ENCODE data around the gene THOC6. TPM values are rescaled to one million over a fixed set of nuclear protein-coding genes. Genes with fewer than 3 reads are reported as not detected.

Gene THOC6
- polyA plus RNA-seq, 2 of the 4 experiments (the other 2 are of a cell fraction), result 32.5 to 53.2 TPM

DNA sequence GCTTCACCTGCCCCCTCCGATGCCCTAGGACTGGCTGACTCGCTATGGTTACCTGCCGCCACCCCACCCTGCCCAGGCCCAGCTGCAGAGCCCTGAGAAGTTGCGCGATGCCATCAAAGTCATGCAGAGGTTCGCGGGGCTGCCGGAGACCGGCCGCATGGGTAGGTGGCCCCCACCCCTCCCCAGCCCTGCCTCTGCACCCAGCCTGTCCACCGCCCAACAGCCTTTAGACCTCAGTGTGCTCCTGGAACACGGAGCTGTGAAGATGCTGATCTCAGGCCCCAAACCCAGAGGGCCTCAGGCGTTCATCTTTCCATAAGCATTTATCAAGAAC is 23.5 kb downstream of the THOC6 start:
- H3K4me3 ChIP-seq, result no peak overlapping the region
- WGBS (ENCODE audit: missing lambda C conversion rate), result 94% methylated on average over 10 of the region's 13 CpGs
- FAIRE-seq, result no peak
- H3K4me2 ChIP-seq, result no peak overlapping the region
- TF ChIP-seq FOSB (CRISPR knock-in tag; IDR thresholded peaks at IDR 0.05) (no peak), RNF2 (IDR thresholded peaks at IDR 0.05; ENCODE audit: borderline replicate concordance, low read depth) (no peak), RAD21 (conservative IDR thresholded peaks at IDR 0.05 in 1 of 2, IDR thresholded peaks at IDR 0.05 in 1 of 2) (no peak), CTCF (IDR thresholded peaks at IDR 0.05) (no peak), ZSCAN20 (CRISPR knock-in tag; IDR thresholded peaks at IDR 0.05) (no peak), CBX2 (IDR thresholded peaks at IDR 0.05; ENCODE audit: borderline replicate concordance, low read depth) (no peak), FOSL2 (IDR thresholded peaks at IDR 0.05) (no peak), FOSL2 (CRISPR knock-in tag; IDR thresholded peaks at IDR 0.05) (no peak), TP53 (CRISPR knock-in tag; IDR thresholded peaks at IDR 0.05) (no peak), CHD2 (IDR thresholded peaks at IDR 0.05; ENCODE audit: low read length, partially characterized antibody) (no peak)
- TF ChIP-seq, protein P1, sequence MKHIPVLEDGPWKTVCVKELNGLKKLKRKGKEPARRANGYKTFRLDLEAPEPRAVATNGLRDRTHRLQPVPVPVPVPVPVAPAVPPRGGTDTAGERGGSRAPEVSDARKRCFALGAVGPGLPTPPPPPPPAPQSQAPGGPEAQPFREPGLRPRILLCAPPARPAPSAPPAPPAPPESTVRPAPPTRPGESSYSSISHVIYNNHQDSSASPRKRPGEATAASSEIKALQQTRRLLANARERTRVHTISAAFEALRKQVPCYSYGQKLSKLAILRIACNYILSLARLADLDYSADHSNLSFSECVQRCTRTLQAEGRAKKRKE (CRISPR knock-in tag; IDR thresholded peaks at IDR 0.05; ENCODE audit: low read depth), result no peak
- TF ChIP-seq, protein P2, sequence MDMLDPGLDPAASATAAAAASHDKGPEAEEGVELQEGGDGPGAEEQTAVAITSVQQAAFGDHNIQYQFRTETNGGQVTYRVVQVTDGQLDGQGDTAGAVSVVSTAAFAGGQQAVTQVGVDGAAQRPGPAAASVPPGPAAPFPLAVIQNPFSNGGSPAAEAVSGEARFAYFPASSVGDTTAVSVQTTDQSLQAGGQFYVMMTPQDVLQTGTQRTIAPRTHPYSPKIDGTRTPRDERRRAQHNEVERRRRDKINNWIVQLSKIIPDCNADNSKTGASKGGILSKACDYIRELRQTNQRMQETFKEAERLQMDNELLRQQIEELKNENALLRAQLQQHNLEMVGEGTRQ (IDR thresholded peaks at IDR 0.05), result no peak
- ATAC-seq, result no peak
- H3K9me3 ChIP-seq, result no peaks in the 10 kb centered on the region
- CTCF ChIA-PET, result interaction anchor here (1.5 to 6.2 kb wide), 4 partner anchors 12 to 82 kb away, joined by 3 to 104 read pairs (median 30); no protein-coding TSS in a partner anchor
- DNase-seq (ENCODE audit: low read depth in 1 of 2, low spot score in 1 of 2), result no peak
- H3K4me1 ChIP-seq, result peaks cover 3% of the 10 kb centered on the region; the same call in 1 of the 3 replicates
- POLR2A ChIA-PET, result interaction anchor here (0.7 to 1.3 kb wide), 3 partner anchors 23 to 71 kb away, joined by 3 to 10 read pairs (median 3); no protein-coding TSS in a partner anchor
- no peak overlapping the region for H3K27ac ChIP-seq

DNA sequence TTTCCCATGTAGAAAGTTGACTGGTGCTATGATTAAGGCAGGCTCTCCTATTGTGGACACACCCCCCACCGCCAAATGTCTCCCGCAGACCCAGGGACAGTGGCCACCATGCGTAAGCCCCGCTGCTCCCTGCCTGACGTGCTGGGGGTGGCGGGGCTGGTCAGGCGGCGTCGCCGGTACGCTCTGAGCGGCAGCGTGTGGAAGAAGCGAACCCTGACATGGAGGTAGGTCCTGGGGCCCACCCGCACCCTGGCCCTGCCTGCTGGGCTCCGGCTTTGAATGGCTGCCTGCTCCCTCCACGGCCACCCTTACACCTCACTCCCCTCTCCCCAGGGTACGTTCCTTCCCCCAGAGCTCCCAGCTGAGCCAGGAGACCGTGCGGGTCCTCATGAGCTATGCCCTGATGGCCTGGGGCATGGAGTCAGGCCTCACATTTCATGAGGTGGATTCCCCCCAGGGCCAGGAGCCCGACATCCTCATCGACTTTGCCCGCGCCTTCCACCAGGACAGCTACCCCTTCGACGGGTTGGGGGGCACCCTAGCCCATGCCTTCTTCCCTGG is 26.2 kb downstream of the THOC6 start:
- Histone ChIP-seq H3K27ac (no peak overlapping the region), H3K4me2 (no peak overlapping the region), H3K9me3 (no peaks in the 10 kb centered on the region), H3K4me3 (no peak overlapping the region), H3K4me1 (peaks cover 3% of the 10 kb centered on the region; the same call in 1 of the 3 replicates)
- ChIA-PET POLR2A (interaction anchor here (1.2 kb wide), 1 partner anchor 9 kb away, joined by 3 read pairs; no protein-coding TSS in a partner anchor), CTCF (interaction anchor here (0.8 to 6.2 kb wide), 6 partner anchors 9 to 81 kb away, joined by 4 to 104 read pairs (median 4); no protein-coding TSS in a partner anchor)
- DNase-seq (ENCODE audit: low read depth in 1 of 2, low spot score in 1 of 2) (no peak), ATAC-seq (no peak), FAIRE-seq (no peak)
- WGBS (ENCODE audit: missing lambda C conversion rate), result 88% methylated on average over 13 of the region's 26 CpGs
- TF ChIP-seq JUNB (IDR thresholded peaks at IDR 0.05) (no peak), SMC3 (IDR thresholded peaks at IDR 0.05) (no peak), FOSL2 (IDR thresholded peaks at IDR 0.05) (no peak), FOSL2 (CRISPR knock-in tag; IDR thresholded peaks at IDR 0.05) (no peak), CBX2 (IDR thresholded peaks at IDR 0.05; ENCODE audit: borderline replicate concordance, low read depth) (no peak), RAD21 (conservative IDR thresholded peaks at IDR 0.05 in 1 of 2, IDR thresholded peaks at IDR 0.05 in 1 of 2) (no peak), ELK1 (IDR thresholded peaks at IDR 0.05; ENCODE audit: low read depth, low read length) (no peak), CHD2 (IDR thresholded peaks at IDR 0.05; ENCODE audit: low read length, partially characterized antibody) (no peak), KDM5A (IDR thresholded peaks at IDR 0.05) (no peak), ZFP36 (IDR thresholded peaks at IDR 0.05; ENCODE audit: borderline replicate concordance, partially characterized antibody) (no peak), EP300 (IDR thresholded peaks at IDR 0.05) (no peak), MYC (IDR thresholded peaks at IDR 0.05; ENCODE audit: borderline replicate concordance, low read length) (no peak)
- TF ChIP-seq, protein P2 (IDR thresholded peaks at IDR 0.05), result no peak
